Nephron (organoid): Measurements from ENCODE around the gene PPM1L.

Source experiments
- H3K27ac Mint-ChIP-seq, 3 experiments: 2 replicates each; pipeline ENCODE4 v1.8.0; 2020; ENCODE audit warnings: mixed read lengths in 3 of 3, mild to moderate bottlenecking in 2 of 3, moderate library complexity in 1 of 3
- H3K27me3 Mint-ChIP-seq: 2 replicates; pipeline ENCODE4 v1.8.0; 2021; ENCODE audit warnings: low read depth, mild to moderate bottlenecking, moderate library complexity, mixed read lengths
- H3K36me3 Mint-ChIP-seq: 2 replicates; pipeline ENCODE4 v1.8.0; 2020; ENCODE audit warnings: low read depth, mixed read lengths
- H3K4me1 Mint-ChIP-seq: 2 replicates; pipeline ENCODE4 v1.8.0; 2020; ENCODE audit warnings: mixed read lengths
- H3K4me3 Mint-ChIP-seq, 3 experiments: 2 replicates each; pipeline ENCODE4 v1.8.0; 2020; ENCODE audit warnings: mild to moderate bottlenecking in 3 of 3, mixed read lengths in 3 of 3, moderate library complexity in 2 of 3
- H3K9me3 Mint-ChIP-seq: 2 replicates; pipeline ENCODE4 v1.8.0; 2020; ENCODE audit warnings: mixed read lengths
- CTCF ChIP-seq, 3 experiments: fragments of 200-600 bp; sonication (generic); IDR thresholded peaks; one replicate each; pipeline ENCODE4 v1.5.0; 2021; ENCODE audit warnings: antibody characterized with exemption in 3 of 3; ENCODE audit not compliant: unreplicated experiment in 3 of 3

The PPM1L gene

GRCh38 chr3:160829486-160830009, 73.5 kb downstream of the PPM1L start:
- H3K4me1 Mint-ChIP-seq, result no peaks in the 10 kb centered on the region
- H3K36me3 Mint-ChIP-seq, result peaks cover 4% of the 10 kb centered on the region
- H3K27me3 Mint-ChIP-seq, result no peaks in the 10 kb centered on the region
- no peak overlapping the region for H3K4me3 Mint-ChIP-seq
- H3K27ac Mint-ChIP-seq, result no peak overlapping the region
- peaks cover 10% of the 10 kb centered on the region for H3K9me3 Mint-ChIP-seq
- no peak for TF ChIP-seq CTCF (IDR thresholded peaks at IDR 0.05; ENCODE audit: unreplicated experiment in 3 of 3)

- Mint-ChIP-seq H3K27me3 (no peaks in the 10 kb centered on the region), H3K9me3 (peaks cover 15% of the 10 kb centered on the region), H3K36me3 (peaks cover 5% of the 10 kb centered on the region), H3K4me3 (no peak overlapping the region), H3K4me1 (no peaks in the 10 kb centered on the region), H3K27ac (no peak overlapping the region)
- TF ChIP-seq CTCF (IDR thresholded peaks at IDR 0.05; ENCODE audit: unreplicated experiment in 3 of 3), result no peak
Measured at GRCh38 chr3:160830796-160831195, 74.8 kb downstream of the PPM1L start.

- H3K4me3 Mint-ChIP-seq, result no peak overlapping the region
- H3K9me3 Mint-ChIP-seq, result peaks cover 15% of the 10 kb centered on the region
- no peaks in the 10 kb centered on the region for H3K4me1 Mint-ChIP-seq
- no peak overlapping the region for H3K27ac Mint-ChIP-seq
- TF ChIP-seq CTCF (IDR thresholded peaks at IDR 0.05; ENCODE audit: unreplicated experiment in 3 of 3), result no peak
- H3K27me3 Mint-ChIP-seq, result no peaks in the 10 kb centered on the region
- peaks cover 5% of the 10 kb centered on the region for H3K36me3 Mint-ChIP-seq
Measured at GRCh38 chr3:160831401-160831800, 75.4 kb downstream of the PPM1L start.

- Mint-ChIP-seq H3K27ac (peak overlapping the region in 2 of 3 experiments; percentile 62 to 88), H3K36me3 (peaks cover 5% of the 10 kb centered on the region), H3K9me3 (peaks cover 10% of the 10 kb centered on the region), H3K27me3 (no peaks in the 10 kb centered on the region), H3K4me1 (peaks cover 9% of the 10 kb centered on the region), H3K4me3 (no peak overlapping the region)
- no peak for TF ChIP-seq CTCF (IDR thresholded peaks at IDR 0.05; ENCODE audit: unreplicated experiment in 3 of 3)
Measured at GRCh38 chr3:160837394-160837980, 81.5 kb downstream of the PPM1L start.

GRCh38 chr3:160840590-160840989, 84.6 kb downstream of the PPM1L start:
- Mint-ChIP-seq H3K4me3 (no peak overlapping the region), H3K27ac (no peak overlapping the region), H3K9me3 (peaks cover under 1% of the 10 kb centered on the region), H3K4me1 (peaks cover 12% of the 10 kb centered on the region), H3K27me3 (no peaks in the 10 kb centered on the region), H3K36me3 (no peaks in the 10 kb centered on the region)
- no peak for TF ChIP-seq CTCF (IDR thresholded peaks at IDR 0.05; ENCODE audit: unreplicated experiment in 3 of 3)

- no peak overlapping the region for H3K27ac Mint-ChIP-seq
- TF ChIP-seq CTCF (IDR thresholded peaks at IDR 0.05; ENCODE audit: unreplicated experiment in 3 of 3), result no peak
- no peak overlapping the region for H3K4me3 Mint-ChIP-seq
- peaks cover 12% of the 10 kb centered on the region for H3K4me1 Mint-ChIP-seq
- H3K36me3 Mint-ChIP-seq, result no peaks in the 10 kb centered on the region
- H3K9me3 Mint-ChIP-seq, result no peaks in the 10 kb centered on the region
- no peaks in the 10 kb centered on the region for H3K27me3 Mint-ChIP-seq
Measured at GRCh38 chr3:160841455-160841854, 85.4 kb downstream of the PPM1L start.
